GM18909 (cell line): ENCODE measurements around the gene PMM2.

Experiments used
- ATAC-seq: cut with Tn5 transposase; IDR thresholded peaks from one replicate; pipeline ENCODE4 v1.9.1; 2021; ENCODE audit warnings: mild to moderate bottlenecking; ENCODE audit not compliant: unreplicated experiment, poor library complexity

PMM2 gene

GRCh38 chr16:8848231-8848938 lies 50.7 kb downstream of the PMM2 start:
- ATAC-seq: no peak

- ATAC-seq: no peak
Measured at GRCh38 chr16:8848939-8849391, 51.3 kb downstream of the PMM2 start.

- ATAC-seq: no peak
Measured at GRCh38 chr16:8849411-8850011, 51.9 kb downstream of the PMM2 start.

GRCh38 chr16:8850279-8850885 lies 52.7 kb downstream of the PMM2 start:
- no peak for ATAC-seq

- ATAC-seq: no peak
Measured at GRCh38 chr16:8851761-8852403, 54.2 kb downstream of the PMM2 start.

- ATAC-seq: no peak
Measured at GRCh38 chr16:8852534-8852933, 54.9 kb downstream of the PMM2 start.

- ATAC-seq: no peak
Measured at GRCh38 chr16:8853150-8853549, 55.5 kb downstream of the PMM2 start.

GRCh38 chr16:8853611-8854010 lies 56.0 kb downstream of the PMM2 start:
- no peak for ATAC-seq

- ATAC-seq: no peak
Measured at GRCh38 chr16:8854298-8854948, 56.8 kb downstream of the PMM2 start.

GRCh38 chr16:8855051-8855786 lies 57.6 kb downstream of the PMM2 start:
- no peak for ATAC-seq

- ATAC-seq: no peak
Measured at GRCh38 chr16:8855972-8856371, 58.3 kb downstream of the PMM2 start.

- no peak for ATAC-seq
Measured at GRCh38 chr16:8858994-8859912, 61.6 kb downstream of the PMM2 start.

- no peak for ATAC-seq
Measured at GRCh38 chr16:8859913-8860881, 62.6 kb downstream of the PMM2 start.

GRCh38 chr16:8861563-8862308 lies 64.1 kb downstream of the PMM2 start:
- no peak for ATAC-seq

GRCh38 chr16:8862309-8863130 lies 64.9 kb downstream of the PMM2 start:
- no peak for ATAC-seq
